ENCODE measurements around the gene STC2.

DNA sequence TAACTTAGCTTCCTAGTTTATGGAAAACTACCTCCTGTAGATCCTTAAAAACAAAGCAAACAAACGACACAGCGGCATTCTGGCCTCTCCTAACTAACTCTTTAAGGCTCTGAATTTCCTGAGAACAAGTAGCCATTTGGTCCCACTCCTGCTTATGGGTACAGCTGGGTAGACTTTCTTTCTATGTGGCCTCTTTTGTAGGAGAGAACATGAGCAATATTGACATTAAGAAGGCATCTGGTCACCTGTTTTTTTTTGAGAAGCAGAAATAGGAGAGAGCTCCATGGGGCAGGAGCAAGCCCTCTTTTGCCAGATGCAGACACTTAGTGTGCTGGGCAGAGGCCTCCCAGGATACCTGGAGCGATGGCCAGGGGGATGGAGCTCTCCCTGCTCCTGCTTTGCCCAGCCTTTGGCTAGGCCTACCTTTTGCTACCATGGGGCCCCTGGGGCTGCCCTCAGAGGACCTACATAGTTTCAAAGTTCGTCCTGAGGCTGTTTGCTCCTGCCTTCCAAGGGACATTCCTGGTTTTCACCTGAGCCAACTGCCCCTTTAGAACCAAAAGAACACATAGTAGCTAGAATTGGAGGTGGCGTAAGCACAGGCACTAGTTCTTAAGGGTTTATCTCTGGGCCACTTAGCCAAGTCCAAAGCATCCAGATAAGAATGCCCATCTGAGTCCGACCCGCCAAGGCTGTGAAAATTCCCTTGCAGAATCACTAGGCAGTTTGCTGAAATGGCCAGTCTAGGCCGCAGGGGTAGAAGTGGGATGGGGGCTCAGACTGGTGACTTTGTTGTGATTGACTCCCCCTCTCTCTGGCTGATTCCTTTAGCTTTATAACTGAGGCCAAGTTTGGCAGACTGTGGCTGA lies 2.4 kb upstream of the STC2 start:
- TF ChIP-seq POLR2A (IDR thresholded peaks at IDR 0.05) (no peak), POLR2AphosphoS5 (IDR thresholded peaks at IDR 0.05) (no peak), EP300 (IDR thresholded peaks at IDR 0.05) (no peak)
- TF ChIP-seq, protein P1, sequence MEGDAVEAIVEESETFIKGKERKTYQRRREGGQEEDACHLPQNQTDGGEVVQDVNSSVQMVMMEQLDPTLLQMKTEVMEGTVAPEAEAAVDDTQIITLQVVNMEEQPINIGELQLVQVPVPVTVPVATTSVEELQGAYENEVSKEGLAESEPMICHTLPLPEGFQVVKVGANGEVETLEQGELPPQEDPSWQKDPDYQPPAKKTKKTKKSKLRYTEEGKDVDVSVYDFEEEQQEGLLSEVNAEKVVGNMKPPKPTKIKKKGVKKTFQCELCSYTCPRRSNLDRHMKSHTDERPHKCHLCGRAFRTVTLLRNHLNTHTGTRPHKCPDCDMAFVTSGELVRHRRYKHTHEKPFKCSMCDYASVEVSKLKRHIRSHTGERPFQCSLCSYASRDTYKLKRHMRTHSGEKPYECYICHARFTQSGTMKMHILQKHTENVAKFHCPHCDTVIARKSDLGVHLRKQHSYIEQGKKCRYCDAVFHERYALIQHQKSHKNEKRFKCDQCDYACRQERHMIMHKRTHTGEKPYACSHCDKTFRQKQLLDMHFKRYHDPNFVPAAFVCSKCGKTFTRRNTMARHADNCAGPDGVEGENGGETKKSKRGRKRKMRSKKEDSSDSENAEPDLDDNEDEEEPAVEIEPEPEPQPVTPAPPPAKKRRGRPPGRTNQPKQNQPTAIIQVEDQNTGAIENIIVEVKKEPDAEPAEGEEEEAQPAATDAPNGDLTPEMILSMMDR (IDR thresholded peaks at IDR 0.05), result no peak

All from sigmoid colon (tissue), 4 donors.